Activated CD4-positive, alpha-beta T cell treated with anti-CD3 and anti-CD28 coated beads, Interleukin-2, amount 50 U/mL, for 16 hours (primary cell): ENCODE results near the gene GGA3.

Source experiments
- DNase-seq: peaks from one replicate; pipeline ENCODE4 v3.0.0-alpha.2; 2020

Gene GGA3

GRCh38 chr17:75244133-75244866 is 17.1 kb downstream of the GGA3 start:
- no peak for DNase-seq

- peak; percentile 35 for DNase-seq
These were observed 18.9 kb downstream of the GGA3 start for GRCh38 chr17:75242461-75243042.

GRCh38 chr17:75241996-75242460 is 19.4 kb downstream of the GGA3 start:
- DNase-seq = peak; percentile 21

- no peak for DNase-seq
These were observed 19.9 kb downstream of the GGA3 start for GRCh38 chr17:75241502-75241901.

GRCh38 chr17:75241143-75241430 is 20.3 kb downstream of the GGA3 start:
- DNase-seq = no peak

- peak; percentile 32 for DNase-seq
These were observed 20.8 kb downstream of the GGA3 start for GRCh38 chr17:75240394-75241142.

GRCh38 chr17:75239778-75240393 is 21.5 kb downstream of the GGA3 start:
- DNase-seq = no peak

- no peak for DNase-seq
These were observed 22.2 kb downstream of the GGA3 start for GRCh38 chr17:75239214-75239613.

GRCh38 chr17:75238684-75239191 is 22.7 kb downstream of the GGA3 start:
- peak; percentile 72 for DNase-seq

GRCh38 chr17:75238020-75238580 is 23.3 kb downstream of the GGA3 start:
- no peak for DNase-seq

GRCh38 chr17:75237100-75238014 is 24.0 kb downstream of the GGA3 start:
- DNase-seq = no peak

GRCh38 chr17:75232786-75233185 is 28.6 kb downstream of the GGA3 start:
- DNase-seq = no peak

- no peak for DNase-seq
These were observed 29.5 kb downstream of the GGA3 start for GRCh38 chr17:75231741-75232464.

GRCh38 chr17:75231071-75231470 is 30.3 kb downstream of the GGA3 start:
- DNase-seq = no peak

GRCh38 chr17:75228847-75229246 is 32.6 kb downstream of the GGA3 start:
- no peak for DNase-seq

GRCh38 chr17:75228305-75228704 is 33.1 kb downstream of the GGA3 start:
- DNase-seq = no peak

- no peak for DNase-seq
These were observed 33.7 kb downstream of the GGA3 start for GRCh38 chr17:75227729-75228128.

GRCh38 chr17:75225016-75225415 is 36.4 kb downstream of the GGA3 start:
- no peak for DNase-seq

- no peak for DNase-seq
These were observed 41.6 kb downstream of the GGA3 start for GRCh38 chr17:75219815-75220214.

- no peak for DNase-seq
These were observed 43.3 kb downstream of the GGA3 start for GRCh38 chr17:75218131-75218530.

GRCh38 chr17:75209061-75209460 is 52.3 kb downstream of the GGA3 start:
- DNase-seq = no peak
